Left lung (tissue), 10 donors: ENCODE measurements around the gene S100A6. TPM values are rescaled to one million over a fixed set of nuclear protein-coding genes. Genes with fewer than 3 reads are reported as not detected.
A peak's percentile ranks its signal among the peaks of the same experiment; 100 is the strongest.

Source experiments
- ATAC-seq: fragments of 200-7000 bp; cut with Tn5 transposase; one replicate; pipeline ENCODE4 v1.9.1; 2020; ENCODE audit warnings: moderate library complexity
- DNase-seq, 4 donors: peaks; one replicate each; pipeline ENCODE4 v3.0.0-alpha.2; 2013 to 2020
- H3K27ac ChIP-seq, 2 donors: fragments of 200-600 bp; sonication (generic) in 1 of 2; one replicate each; pipeline versions ENCODE4 v1.5.0 to v1.8.0; 2020 to 2021
- H3K27me3 ChIP-seq, 2 donors: fragments of 200-600 bp; sonication (generic) in 1 of 2; one replicate each; pipeline versions ENCODE4 v1.5.0 to v1.8.0; 2020 to 2021
- H3K36me3 ChIP-seq, 2 donors: fragments of 200-600 bp; sonication (generic) in 1 of 2; one replicate each; pipeline versions ENCODE4 v1.5.0 to v1.8.0; 2020 to 2021
- H3K4me1 ChIP-seq, 2 donors: fragments of 200-600 bp; one replicate each; pipeline ENCODE4 v1.8.0; 2021
- H3K4me3 ChIP-seq, 2 donors: fragments of 200-600 bp; sonication (generic) in 1 of 2; one replicate each; pipeline versions ENCODE4 v1.5.0 to v1.8.0; 2020 to 2021; ENCODE audit warnings: mild to moderate bottlenecking in 1 of 2
- H3K9me3 ChIP-seq, 2 donors: fragments of 200-600 bp; sonication (generic) in 1 of 2; one replicate each; pipeline versions ENCODE4 v1.5.0 to v1.8.0; 2020 to 2021
- CTCF ChIP-seq, 2 donors: fragments of 200-600 bp; sonication (generic) in 1 of 2; IDR thresholded peaks; one replicate each; pipeline versions ENCODE4 v1.5.0 to v1.8.0; 2021; ENCODE audit warnings: antibody characterized with exemption in 2 of 2
- intact Hi-C, 2 donors: fragments of 100-400 bp; cut with DNase I; formaldehyde crosslinking; loops; one replicate each; pipeline versions ENCODE4 v1.11.2 to v1.14.2; 2022
- polyA plus RNA-seq, 6 donors: library from polyadenylated mRNA; unstranded; fragments of 120-200 nt; gene quantifications; one replicate each; pipeline ENCODE4 v1.2.1, GENCODE V29; 2013; ENCODE audit not compliant: insufficient read length in 6 of 6
- total RNA-seq, 2 donors: library from RNA; stranded (reverse); fragmentation: NEBNext Ultra II Directional; extraction: Animal tissue kit (Norgen Biotek cat#: 25700); gene quantifications; one replicate each; pipeline ENCODE4 v1.2.1, GENCODE V29; 2021
- donor health status: DM: no; HTN: yes; CAD: no.
- donor health status: DM: no; HTN: no; CAD: no.

Gene S100A6
- total and polyA plus RNA-seq, 8 donors: 156 to 1,797 (median 210) TPM

- intact Hi-C loops: no loop called here
- no peak for TF ChIP-seq CTCF (IDR thresholded peaks at IDR 0.05)
- Histone ChIP-seq H3K36me3 (no peaks in the 10 kb centered on the region), H3K4me3 (no peak overlapping the region), H3K27me3 (no peaks in the 10 kb centered on the region), H3K9me3 (no peaks in the 10 kb centered on the region), H3K27ac (peak overlapping the region; percentile 67 to 83), H3K4me1 (peaks cover 5 to 38% of the 10 kb centered on the region in 2 donors)
- ATAC-seq (no peak), DNase-seq (no peak)
Observed at GRCh38 chr1:153573351-153573750, 37.6 kb upstream of the S100A6 start.

- intact Hi-C loops: no loop called here
- H3K27ac ChIP-seq: peak overlapping the region; percentile 67 to 83
- H3K4me1 ChIP-seq: peaks cover 13 to 46% of the 10 kb centered on the region in 2 donors
- TF ChIP-seq CTCF (IDR thresholded peaks at IDR 0.05): peak; percentile 82 to 84
- no peaks in the 10 kb centered on the region for H3K27me3 ChIP-seq
- peak; percentile 41 to 88 (median 82) for DNase-seq
- no peak overlapping the region for H3K4me3 ChIP-seq
- H3K9me3 ChIP-seq: no peaks in the 10 kb centered on the region
- peak; percentile 91 for ATAC-seq
- H3K36me3 ChIP-seq: no peaks in the 10 kb centered on the region
Observed at GRCh38 chr1:153572569-153573015, 36.8 kb upstream of the S100A6 start.

GRCh38 chr1:153571706-153572105 lies 35.9 kb upstream of the S100A6 start:
- intact Hi-C loops: no loop called here
- H3K27ac ChIP-seq: peak overlapping the region in 1 of 2 donors; percentile 83

GRCh38 chr1:153570874-153571273 lies 35.1 kb upstream of the S100A6 start:
- intact Hi-C loops: no loop called here
- H3K4me3 ChIP-seq: no peak overlapping the region
- no peak overlapping the region for H3K27ac ChIP-seq
- peaks cover 30 to 59% of the 10 kb centered on the region in 2 donors for H3K4me1 ChIP-seq
- no peak for ATAC-seq
- DNase-seq: no peak
- TF ChIP-seq CTCF (IDR thresholded peaks at IDR 0.05): no peak
- H3K27me3 ChIP-seq: no peaks in the 10 kb centered on the region
- no peaks in the 10 kb centered on the region for H3K9me3 ChIP-seq
- H3K36me3 ChIP-seq: no peaks in the 10 kb centered on the region

More at GRCh38 chr1:153571706-153572105, 35.9 kb upstream of the S100A6 start:
- no peak for TF ChIP-seq CTCF (IDR thresholded peaks at IDR 0.05)
- H3K4me1 ChIP-seq: peaks cover 22 to 51% of the 10 kb centered on the region in 2 donors
- H3K4me3 ChIP-seq: no peak overlapping the region
- no peaks in the 10 kb centered on the region for H3K27me3 ChIP-seq
- DNase-seq: no peak
- H3K9me3 ChIP-seq: no peaks in the 10 kb centered on the region
- ATAC-seq: no peak
- H3K36me3 ChIP-seq: no peaks in the 10 kb centered on the region

- Histone ChIP-seq H3K4me1 (peaks cover 37 to 73% of the 10 kb centered on the region in 2 donors), H3K36me3 (no peaks in the 10 kb centered on the region), H3K27ac (no peak overlapping the region), H3K4me3 (no peak overlapping the region), H3K9me3 (no peaks in the 10 kb centered on the region), H3K27me3 (no peaks in the 10 kb centered on the region)
- no peak for ATAC-seq
- no peak for DNase-seq
- intact Hi-C loops: loop anchor here (5.0 to 10.0 kb wide), 3 partner anchors 37 to 57 kb away; no protein-coding TSS in a partner anchor
- TF ChIP-seq CTCF (IDR thresholded peaks at IDR 0.05): no peak
Observed at GRCh38 chr1:153569465-153569864, 33.7 kb upstream of the S100A6 start.
